Right renal cortex interstitium (tissue), 3 donors: Measurements from ENCODE around the gene GYPC. TPM values are rescaled to one million over a fixed set of nuclear protein-coding genes. Genes with fewer than 3 reads are reported as not detected.
"Not testable (repeated sequence)": the region's sequence is repeated elsewhere in the genome, so short reads cannot be mapped to it uniquely, and the experiment has no call there.

Source experiments
- DNase-seq, 3 donors: peaks; one replicate each; pipeline ENCODE4 v3.0.0-alpha.2; 2013; ENCODE audit warnings: low read depth in 3 of 3, low spot score in 2 of 3
- polyA plus RNA-seq, 3 donors: library from polyadenylated mRNA; unstranded; fragments of 120-200 nt; gene quantifications; one replicate each; pipeline ENCODE4 v1.2.1, GENCODE V29; 2013; ENCODE audit not compliant: insufficient read length in 3 of 3

GYPC gene
- polyA plus RNA-seq, 3 donors: 63.2 to 67.0 (median 65.6) TPM

DNA sequence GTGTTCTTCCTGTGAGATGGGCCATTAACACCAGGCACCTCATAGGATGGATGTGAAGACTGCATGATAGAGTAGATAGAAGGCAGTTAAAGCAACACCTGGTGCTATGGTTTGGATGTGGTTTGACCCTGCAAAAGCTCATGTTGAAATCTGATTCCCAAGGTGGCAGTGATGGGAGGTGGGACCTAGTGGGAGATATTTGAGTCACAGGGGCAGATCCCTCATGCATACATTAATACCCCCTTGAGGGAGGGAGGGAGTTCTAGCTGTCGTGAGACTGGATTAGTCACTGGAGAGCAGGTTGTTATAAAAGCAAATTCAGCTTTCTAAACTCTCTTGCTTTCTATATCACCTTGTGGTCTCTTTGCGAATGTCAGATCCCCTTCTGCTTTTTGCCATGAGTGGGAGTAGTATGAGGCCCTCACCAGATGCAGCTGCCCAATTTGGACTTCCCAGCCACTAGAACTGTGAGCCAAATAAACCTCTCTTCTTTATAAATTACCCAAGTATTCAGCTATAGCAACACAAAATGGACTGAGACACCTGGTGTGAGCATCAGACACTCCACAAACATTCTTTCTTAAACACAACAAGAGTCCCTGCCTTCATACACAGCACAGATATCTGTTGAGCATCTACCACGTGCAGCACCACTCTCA is 37.1 kb downstream of the GYPC start:
- not testable (repeated sequence) for DNase-seq

DNA sequence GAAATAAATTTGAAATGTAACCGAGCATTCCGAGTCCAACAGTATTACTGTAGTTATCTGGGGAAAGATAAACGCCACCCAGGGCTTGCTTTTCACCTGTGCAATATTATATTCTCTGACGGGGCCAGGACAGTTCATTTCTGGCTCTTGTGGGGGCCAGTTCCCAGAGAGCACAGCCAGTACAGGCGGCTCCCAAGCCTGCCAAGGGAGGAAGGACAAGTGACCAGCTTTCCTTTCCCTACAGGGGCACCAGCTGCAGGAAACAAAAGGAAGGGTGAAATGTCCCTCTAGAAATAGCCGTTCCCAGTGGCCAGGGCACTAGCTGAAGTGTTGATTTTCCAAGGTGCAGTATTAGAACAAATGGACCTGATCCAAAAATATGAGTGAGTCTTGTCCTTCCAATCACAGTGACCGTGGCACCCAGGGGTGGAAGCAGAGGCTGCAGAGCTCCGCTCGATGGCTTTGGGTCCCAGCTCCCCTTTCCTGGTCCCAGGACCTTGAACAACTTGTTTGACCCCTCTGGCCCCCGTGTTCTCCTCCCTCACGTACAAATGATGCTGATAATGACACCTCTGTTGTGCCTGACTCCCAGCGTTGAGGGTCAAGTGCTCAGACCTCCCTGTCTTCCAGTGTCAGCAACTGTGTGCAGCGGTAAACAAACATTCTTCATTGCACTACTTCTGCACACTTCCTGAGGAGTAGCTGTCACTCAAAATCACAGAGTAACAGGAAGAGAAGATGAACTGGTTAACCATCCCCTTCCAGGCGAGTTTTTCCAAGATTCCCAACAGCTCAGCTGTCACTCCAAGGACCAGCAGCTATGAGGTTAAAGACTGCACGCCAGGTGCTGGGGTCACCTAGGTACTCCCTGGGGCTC is 40.9 kb downstream of the GYPC start:
- no peak for DNase-seq

DNA sequence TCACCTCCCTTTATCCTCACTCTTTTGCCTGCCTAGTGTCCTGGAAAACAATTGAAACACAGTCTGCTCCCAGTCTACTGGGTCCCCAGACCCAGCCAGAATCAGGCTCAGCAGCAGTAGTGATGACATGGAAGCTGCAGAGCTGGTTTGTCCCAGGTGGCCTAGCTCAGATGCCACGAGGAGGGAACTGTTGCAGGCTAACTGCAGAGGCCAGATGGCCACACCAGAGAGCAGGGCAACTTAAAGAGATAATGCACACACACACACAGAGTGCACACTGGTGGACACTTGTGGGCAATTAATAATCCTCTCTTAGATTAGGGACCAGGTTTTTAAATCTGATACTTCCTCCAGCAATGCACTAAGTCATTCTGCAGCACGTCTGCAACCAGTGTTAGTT is 42.4 kb downstream of the GYPC start:
- no peak for DNase-seq

DNA sequence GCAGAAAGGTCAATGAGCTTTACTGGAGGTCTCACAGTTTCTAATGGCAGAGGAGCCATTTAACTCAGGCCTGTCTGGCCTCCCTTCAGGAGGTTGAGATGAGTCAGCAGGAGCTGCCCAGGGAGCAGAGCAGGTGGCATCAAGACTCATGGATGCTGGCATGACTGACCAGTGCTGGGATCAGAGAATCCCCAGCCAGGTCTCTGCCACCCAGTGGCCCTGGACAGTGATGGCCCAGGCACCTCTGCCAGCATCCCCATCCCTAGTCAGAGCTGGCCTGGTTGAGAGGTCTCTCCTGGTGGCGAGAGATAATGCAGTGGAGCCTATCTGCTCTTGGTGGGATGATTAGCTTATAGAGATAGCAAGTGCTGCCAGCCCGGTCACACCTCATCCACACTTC is 43.1 kb downstream of the GYPC start:
- no peak for DNase-seq

DNA sequence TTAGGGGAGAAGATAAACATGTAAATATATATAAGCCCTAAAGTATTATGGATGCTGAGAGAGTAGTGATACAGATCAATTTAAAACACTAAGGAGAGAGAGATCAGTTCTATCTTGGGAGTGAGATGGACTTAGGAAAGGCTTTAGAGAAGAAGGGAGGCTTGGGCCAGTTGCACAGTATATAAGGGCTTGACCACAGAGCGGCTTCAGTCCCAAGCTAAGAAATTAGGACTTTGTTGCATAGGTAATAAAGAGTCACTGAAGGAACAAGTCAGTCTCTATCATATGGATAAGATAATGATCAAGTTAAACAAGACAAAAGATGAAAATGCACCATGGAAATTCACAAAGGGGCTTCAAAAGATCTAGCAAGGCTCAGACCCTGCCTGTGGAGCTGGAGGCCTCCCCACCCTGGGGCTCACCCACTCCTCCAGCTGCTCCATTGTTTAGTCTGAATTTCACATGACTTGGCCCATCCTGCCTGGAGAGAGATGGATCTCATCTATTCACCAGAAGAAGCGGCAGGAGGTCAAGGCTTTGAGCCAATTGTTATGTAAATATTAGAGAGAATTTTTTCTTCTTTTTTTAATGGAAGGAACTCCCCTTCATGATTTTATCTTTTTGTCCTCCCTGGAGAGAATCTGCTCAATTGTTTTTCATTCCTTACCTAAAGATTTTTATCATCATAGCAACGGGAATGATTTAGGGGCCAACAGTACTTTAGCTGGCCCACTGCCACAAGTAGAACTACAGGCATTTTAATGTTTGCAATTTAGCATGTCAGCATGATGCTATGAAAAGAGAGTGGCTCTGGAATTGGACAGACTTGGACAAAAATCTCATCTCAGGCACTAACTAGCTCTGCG is 44.0 kb downstream of the GYPC start:
- DNase-seq: peak in 1 of 3 donors; percentile 9

DNA sequence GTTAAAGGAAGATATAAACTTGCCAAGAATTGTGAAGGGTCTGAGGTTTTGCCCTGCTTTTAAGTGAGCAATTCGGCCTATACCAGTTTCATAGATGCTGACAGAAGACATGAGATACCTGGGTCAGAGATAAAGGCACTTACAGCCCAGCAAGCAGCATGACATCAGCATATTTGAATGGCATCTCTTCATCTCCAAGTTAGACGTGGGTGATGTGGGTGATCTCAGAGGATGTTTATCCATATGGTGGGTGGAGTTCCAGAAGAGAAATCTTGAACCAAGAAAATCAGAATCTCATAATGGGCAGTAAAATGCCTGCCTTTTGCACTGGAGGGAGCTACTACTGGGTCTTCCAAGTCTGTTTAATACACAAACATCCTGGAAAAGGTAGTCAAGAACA is 44.7 kb downstream of the GYPC start:
- DNase-seq: no peak

DNA sequence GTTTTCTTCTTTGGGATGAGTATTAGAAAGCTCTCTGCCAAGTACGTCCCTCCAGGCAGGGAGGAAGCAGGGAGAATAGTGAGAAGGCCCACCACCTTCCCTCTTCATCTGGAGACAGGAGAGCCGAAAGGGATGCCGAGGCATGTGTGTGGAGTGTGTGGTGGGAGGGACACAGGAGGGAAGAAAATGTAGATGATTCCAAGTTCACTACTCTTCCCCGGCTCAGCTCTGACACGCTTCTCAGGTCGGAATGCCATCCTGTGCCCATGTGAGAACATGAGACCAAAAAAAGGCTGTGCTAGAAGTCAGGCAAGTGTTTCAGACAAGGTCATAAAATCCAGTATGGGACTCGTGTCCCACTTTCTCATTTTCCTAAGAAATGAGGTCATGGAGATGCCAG is 47.4 kb downstream of the GYPC start:
- DNase-seq: no peak

DNA sequence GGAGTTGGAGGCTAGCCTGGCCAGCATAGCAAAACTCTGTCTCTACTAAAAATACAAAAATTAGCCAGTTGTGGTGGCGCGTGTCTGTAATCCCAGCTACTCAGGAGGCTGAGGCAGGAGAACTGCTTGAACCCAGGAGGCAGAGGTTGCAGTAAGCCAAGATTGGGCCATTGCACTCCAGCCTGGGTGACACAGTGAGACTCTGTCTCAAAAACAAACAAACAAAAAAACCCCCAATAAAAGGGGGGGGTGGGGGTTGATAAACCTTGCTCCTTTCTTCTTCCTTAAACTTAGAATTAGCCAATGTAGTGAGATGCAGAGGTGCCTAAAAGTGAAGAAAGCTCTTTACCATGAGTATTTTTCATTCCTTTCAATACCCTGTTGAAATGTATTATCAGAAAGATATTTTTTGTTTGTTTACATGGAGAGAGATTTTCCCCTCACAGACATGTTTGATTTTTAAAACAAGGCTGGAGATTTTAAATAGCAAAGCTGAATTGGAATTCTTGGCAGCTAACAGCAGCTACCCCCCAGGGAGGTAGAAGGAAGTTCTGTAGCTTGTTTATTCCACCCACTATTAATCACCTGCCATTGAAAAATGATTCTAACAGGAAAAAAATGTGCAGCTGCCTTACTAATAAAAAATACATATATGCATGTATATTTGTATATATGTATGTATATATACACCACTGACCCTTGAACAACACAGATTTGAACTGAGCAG is 48.6 kb downstream of the GYPC start:
- DNase-seq: no peak

DNA sequence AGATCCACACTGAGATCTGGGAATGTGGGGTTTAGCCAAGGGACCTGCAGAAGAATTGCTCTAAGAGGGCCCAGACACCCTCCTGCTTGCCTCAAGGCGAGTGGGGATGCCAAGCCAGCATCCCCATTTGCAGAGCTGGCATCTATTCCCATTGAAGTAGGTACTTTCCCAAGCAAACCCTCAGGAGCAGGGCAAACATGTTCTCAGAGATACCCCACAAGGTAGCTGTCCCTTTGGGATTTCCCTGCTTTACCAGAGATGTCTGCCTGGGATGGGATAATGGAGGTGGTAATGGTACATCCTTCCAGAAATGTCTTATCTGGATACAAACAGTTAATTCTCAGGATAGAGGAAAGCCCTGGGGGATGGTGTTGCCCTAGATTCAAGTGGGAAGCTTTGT is 51.2 kb downstream of the GYPC start:
- no peak for DNase-seq

DNA sequence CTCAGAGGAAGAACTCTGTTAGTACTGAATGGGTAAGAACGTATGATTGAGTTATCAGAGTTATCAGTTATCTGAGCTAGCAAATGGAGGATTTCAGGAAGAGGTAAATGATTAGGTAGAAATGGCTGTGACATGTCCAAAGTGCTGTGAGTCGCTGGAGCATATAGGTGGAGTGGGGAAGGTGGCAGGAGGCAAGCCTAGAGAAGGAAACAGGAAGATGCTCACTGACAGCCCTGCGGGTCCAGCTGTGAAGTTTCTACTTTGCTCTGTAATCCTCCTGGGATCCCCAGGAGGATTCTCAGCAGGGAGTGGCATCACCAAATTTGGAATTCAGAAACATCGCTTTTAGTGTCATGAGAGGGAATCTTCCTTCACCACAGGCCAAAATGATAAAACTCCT is 52.0 kb downstream of the GYPC start:
- DNase-seq: no peak

DNA sequence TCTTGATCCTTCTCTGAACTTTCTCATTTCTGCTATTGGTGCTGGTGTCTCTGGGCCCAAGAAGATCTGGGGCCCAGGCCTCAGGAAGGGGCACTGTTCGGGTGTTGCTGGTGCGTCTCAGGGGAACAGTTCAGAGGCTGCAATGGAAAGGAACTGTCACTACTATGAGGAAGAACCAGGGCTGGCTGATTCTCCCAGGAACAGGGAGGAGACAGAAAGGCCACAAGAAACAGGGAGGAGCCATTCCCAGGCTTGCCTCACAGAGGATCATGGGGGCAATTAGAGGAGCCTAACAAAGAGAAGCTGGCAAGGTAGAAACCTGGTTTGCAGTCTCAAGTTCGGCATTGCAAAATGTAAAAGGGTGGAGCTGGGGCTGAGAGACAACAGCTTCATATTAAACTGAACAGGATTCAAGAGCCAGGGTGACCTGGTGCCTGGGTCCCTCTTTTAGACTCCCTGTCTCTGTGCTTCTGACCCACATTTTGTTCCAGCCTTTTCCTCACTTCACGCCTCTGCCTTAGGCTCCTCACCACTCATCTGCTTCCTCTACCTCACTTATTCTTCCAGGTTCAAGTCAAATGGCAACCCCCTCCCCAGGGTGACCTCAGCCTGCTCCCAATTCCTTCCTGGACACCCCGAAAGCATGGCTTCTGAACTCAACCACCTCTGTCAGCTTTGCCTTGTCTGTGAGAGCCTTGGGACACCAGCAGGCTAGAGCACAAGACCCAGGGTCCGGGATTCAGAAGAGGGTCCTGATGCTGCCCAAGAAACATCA is 58.4 kb downstream of the GYPC start:
- DNase-seq: no peak

DNA sequence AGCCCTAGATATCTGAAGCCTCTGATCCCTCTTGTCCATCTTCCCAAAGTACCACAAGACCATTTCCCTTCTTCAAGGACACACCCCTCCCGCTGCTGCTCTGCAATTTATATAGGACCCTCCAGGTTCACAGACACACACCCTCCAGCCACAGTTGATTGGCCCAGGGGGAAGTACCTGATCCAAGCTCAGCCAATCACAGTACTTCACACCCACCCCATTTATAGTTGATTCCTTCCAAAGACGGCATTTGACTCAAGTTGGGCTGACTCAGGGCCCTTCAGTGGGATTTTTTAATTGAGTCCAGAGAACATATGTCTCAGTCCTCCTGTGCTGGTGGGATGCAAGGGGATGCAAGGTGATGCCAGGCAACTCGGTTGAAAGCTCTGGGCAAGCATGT is 59.2 kb downstream of the GYPC start:
- no peak for DNase-seq

DNA sequence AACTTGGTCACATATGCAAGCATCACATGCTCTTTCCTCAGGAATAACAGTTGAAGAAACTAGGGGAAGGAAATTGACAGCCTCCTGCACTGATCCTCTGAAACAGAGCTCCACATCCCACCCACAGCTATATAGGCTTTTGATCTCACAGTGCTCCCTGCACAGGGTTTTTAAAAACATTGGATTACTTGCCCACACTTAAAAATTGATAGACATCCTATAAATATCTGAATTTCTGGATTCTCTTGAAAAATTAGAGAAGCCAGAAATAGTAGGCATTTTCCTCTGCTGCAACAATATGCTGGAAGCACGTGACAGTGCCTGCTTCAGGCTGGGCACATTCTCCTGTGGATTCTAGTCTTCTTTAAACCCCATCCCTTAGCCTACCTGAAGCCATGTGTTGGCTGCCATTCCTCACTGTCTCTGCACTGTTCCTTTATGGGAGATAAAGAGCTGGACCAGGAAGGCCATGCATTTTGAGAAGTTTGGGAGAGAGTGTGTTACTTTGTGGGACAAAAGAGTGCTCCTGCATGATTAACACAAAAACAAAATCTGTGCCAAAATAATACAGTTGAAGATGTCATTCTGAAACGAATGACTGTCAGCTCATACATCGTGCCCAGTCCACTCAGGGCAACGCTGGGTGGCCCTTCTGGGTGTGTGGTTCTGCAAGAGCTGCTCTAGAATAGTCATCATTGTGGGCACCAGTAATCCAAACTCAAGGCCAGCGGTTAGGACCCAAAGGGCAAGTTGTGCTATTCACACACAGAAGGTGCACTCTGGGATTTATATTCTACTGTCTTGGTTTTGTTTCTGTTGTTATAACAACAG is 59.8 kb downstream of the GYPC start:
- DNase-seq: no peak

DNA sequence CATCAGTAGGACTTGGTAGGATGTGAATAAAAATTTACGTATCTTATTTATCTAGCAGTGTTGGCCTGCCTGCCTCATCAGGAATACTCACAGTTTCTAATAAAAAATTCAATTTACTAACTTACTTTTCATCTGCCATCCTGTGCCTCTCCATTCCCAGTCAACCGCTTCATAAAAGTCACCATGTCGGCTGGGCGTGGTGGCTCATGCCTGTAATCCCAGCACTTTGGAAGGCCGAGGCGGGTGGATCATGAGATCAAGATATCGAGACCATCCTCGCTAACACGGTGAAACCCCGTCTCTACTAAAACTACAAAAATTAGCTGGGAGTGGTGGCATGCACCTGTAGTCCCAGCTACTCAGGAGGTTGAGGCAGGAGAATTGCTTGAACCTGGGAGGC is 61.3 kb downstream of the GYPC start:
- not testable (repeated sequence) for DNase-seq

DNA sequence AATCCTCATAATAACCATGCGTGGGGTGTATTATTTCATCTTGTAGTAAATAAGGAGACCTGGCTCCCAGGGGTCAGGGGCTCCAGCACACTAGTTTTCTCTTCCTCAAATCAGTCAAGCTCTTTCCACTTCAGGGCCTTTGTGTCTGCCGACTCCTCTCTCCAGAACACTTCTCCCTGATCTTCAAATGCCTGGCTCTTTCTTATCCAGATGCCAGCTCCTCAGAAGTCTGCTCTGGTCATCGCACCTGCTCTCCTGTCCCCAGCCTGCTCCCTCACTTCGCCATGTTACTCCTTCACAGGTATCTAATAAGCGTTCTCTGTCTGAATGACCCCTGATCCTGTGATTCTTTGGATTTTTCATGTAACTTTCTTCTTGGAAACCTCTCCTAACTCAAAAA is 62.0 kb downstream of the GYPC start:
- DNase-seq: no peak

DNA sequence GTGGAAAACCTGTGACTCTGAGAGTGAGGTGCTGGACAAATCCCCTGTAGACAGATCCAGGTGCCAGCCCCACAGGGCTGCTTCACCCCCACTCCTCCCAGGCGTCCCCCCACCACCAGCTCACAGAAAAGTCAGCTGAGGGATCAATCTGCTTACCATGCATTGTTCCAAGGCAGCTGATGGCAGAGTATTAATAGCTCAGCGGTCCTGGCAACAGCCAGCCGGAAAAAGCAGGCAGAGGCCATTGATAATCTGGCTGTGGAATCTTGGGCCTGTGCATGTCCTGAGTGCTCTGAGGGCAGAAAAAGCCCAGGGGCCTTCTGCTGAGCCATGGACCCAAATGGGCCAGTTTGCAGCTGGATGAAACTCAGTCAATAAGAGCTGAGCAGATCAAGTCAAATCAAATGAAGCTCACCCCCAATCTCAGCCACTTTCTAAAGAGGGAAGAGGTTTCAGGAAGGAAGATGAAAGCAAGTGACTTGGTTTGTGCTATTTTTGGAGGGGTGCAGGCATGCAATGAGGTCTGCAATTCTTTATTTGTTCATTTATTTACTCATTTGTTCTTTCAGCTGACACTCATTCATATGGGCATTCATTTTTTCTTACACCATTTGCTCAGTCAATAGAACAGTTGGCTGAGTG is 63.4 kb downstream of the GYPC start:
- no peak for DNase-seq

DNA sequence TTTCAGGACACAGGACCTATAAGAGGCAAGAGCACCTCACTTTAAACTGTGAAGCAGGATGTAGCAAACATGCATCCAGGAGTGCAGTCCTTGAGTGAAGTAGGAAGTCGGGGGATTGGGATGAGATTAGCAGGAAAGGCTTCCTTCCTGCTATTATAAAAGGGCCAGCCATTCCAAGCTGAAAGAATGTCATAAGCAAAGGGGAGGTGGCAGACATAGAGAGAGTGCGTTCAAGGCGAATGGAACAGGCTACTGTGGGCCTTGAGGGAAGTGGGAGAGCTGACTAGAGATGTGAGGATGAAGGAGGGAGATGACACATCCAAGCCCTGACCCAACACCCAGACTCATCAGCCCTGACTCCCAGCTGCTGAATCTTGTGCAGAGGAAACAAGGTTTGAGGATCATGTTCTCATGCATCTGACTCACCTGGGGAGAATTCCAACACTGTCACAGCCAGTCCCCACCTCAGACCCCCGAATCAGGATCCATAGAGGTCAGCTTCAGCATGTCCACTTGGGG is 63.9 kb downstream of the GYPC start:
- no peak for DNase-seq

DNA sequence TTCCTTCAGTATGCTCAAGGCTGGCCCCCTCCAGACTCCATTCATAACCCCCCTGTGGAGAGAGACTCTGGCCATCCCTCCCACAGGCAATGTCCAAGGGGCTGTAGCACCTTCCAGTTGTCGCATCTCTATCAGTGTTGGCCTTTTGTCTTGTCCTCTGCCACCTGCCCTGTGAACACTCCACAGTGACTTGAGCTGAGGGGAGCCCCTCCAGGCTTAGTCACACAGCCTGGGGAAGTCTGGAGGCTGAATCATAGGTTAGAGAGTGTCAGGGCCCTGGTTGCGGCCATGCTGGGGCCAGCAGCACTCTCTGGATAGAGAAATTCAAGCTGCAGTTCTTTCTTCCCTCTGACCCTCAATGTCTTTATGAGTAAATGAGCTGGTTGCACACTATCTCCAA is 64.7 kb downstream of the GYPC start:
- no peak for DNase-seq
